Measurements from ENCODE around the gene PGS1. TPM values are rescaled to one million over a fixed set of nuclear protein-coding genes. Genes with fewer than 3 reads are reported as not detected.

Gene PGS1
- total RNA-seq, 4 donors from 2014 or later, result 41.9 to 105 (median 53.2) TPM

DNA sequence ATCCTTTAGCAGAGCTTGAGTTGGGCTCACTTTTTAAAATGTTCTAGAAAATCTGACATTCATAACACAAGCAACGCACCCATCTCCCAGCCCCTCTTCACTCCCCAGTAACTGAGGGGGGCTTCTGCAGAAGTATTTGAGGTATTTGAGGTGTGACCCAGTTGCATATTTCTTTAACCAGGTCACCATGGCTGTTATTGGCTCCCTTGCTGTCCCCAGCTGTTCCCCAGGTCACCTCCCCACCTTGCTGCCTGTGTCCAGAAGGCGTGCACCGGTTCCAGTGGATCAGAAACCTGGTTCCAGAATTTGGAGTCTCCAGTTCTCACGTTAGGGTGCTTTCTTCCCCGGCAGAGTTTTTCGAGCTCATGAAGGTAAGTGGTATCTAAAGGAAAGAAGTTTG lies 13.8 kb downstream of the PGS1 start:
- no peaks in the 10 kb centered on the region for H3K27me3 ChIP-seq
- peaks cover 0 to 40% (median 0%) of the 10 kb centered on the region in 3 donors for H3K36me3 ChIP-seq
- no peak for DNase-seq (ENCODE audit: low spot score in 2 of 2)
- WGBS, 2 donors, result 94 to 95% methylated on average over 6 of the region's 6 CpGs
- H3K27ac ChIP-seq, result no peak overlapping the region
- H3K4me1 ChIP-seq, result peaks cover 0 to 56% (median 15%) of the 10 kb centered on the region in 4 donors
- TF ChIP-seq EP300 (IDR thresholded peaks at IDR 0.05), result no peak
- TF ChIP-seq, protein P1, sequence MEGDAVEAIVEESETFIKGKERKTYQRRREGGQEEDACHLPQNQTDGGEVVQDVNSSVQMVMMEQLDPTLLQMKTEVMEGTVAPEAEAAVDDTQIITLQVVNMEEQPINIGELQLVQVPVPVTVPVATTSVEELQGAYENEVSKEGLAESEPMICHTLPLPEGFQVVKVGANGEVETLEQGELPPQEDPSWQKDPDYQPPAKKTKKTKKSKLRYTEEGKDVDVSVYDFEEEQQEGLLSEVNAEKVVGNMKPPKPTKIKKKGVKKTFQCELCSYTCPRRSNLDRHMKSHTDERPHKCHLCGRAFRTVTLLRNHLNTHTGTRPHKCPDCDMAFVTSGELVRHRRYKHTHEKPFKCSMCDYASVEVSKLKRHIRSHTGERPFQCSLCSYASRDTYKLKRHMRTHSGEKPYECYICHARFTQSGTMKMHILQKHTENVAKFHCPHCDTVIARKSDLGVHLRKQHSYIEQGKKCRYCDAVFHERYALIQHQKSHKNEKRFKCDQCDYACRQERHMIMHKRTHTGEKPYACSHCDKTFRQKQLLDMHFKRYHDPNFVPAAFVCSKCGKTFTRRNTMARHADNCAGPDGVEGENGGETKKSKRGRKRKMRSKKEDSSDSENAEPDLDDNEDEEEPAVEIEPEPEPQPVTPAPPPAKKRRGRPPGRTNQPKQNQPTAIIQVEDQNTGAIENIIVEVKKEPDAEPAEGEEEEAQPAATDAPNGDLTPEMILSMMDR (IDR thresholded peaks at IDR 0.05), result no peak
- TF ChIP-seq POLR2A (IDR thresholded peaks at IDR 0.05), result no peak
- H3K4me3 ChIP-seq, result no peak overlapping the region
- H3K9me3 ChIP-seq, result no peaks in the 10 kb centered on the region

DNA sequence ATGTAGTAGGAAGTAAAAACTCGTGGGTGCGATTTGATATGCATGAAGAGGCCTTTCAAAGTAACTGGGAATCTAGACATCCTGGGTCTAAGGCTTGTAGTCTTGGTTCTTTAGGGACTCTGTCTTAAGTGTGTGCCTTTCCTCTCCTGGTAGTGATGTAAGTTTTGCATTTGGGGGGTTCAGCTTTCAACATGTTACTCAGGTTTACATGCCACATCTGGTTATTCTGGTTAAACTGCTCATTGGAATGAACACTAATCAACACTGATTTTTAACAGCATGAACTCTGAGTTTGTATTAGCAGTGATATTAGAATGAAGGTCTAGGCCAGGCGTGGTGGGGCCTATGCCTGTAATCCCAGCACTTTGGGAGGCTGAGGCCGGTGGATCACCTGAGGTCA lies 15.1 kb downstream of the PGS1 start:
- peaks cover 0 to 53% (median 2%) of the 10 kb centered on the region in 3 donors for H3K36me3 ChIP-seq
- TF ChIP-seq, protein P1 (IDR thresholded peaks at IDR 0.05), result no peak
- TF ChIP-seq POLR2A (IDR thresholded peaks at IDR 0.05) (no peak), EP300 (IDR thresholded peaks at IDR 0.05) (no peak)
- H3K9me3 ChIP-seq, result no peaks in the 10 kb centered on the region
- no peaks in the 10 kb centered on the region for H3K27me3 ChIP-seq
- no peak for DNase-seq (ENCODE audit: low spot score in 2 of 2)
- 92 to 93% methylated on average over 4 of the region's 4 CpGs for WGBS, 2 donors
- peaks cover 0 to 55% (median 7%) of the 10 kb centered on the region in 4 donors for H3K4me1 ChIP-seq
- no peak overlapping the region for H3K4me3 ChIP-seq
- H3K27ac ChIP-seq, result no peak overlapping the region

DNA sequence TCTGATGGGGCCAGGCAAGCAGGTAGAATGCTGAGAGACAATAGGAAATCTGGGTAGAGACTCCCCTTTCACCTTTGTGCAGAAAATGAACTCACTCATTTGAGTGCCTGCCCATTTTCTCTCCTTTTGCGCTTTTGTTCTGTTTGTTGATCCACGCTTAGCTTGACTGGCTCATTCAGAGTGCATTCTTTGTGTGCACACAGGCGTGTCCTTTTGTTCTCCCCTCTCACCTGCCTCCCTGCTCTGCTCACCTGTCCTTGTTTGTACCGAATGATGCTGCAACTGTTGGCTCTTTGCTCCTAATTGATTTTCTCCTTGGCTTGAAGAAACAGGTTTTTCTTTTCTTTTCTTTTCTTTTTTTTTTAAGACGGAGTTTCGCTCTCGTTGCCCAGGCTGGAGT lies 15.8 kb downstream of the PGS1 start:
- H3K4me1 ChIP-seq, result peaks cover 0 to 49% (median 7%) of the 10 kb centered on the region in 4 donors
- DNase-seq (ENCODE audit: low spot score in 2 of 2), result no peak
- no peak overlapping the region for H3K27ac ChIP-seq
- peaks cover 0 to 60% (median 8%) of the 10 kb centered on the region in 3 donors for H3K36me3 ChIP-seq
- 92 to 94% methylated on average over 7 of the region's 7 CpGs for WGBS, 2 donors
- no peak overlapping the region for H3K4me3 ChIP-seq
- H3K9me3 ChIP-seq, result no peaks in the 10 kb centered on the region
- H3K27me3 ChIP-seq, result no peaks in the 10 kb centered on the region
- TF ChIP-seq POLR2A (IDR thresholded peaks at IDR 0.05), result no peak
- no peak for TF ChIP-seq EP300 (IDR thresholded peaks at IDR 0.05)
- TF ChIP-seq, protein P1 (IDR thresholded peaks at IDR 0.05), result no peak

DNA sequence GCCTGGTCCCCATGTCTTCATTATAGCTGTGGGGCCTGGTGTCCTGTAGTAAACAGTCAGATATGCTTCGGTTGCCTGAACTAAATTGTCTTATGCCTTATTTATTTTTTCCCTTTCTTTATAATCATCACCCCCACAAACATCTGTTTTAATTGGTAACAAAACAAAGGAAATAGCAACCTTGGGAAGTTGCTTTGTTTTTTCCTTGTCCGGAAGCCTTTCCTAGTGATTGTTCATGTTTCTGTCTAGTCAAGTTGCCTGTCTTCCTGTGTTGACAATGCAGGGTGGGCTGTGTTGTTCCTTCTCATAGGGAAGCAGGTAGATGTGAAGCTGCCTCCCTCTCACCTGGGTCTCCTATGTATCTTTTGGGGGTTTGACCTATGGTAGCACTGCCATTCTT lies 16.7 kb downstream of the PGS1 start:
- H3K27ac ChIP-seq, result no peak overlapping the region
- 86 to 89% methylated on average over 2 of the region's 2 CpGs for WGBS, 2 donors
- H3K4me1 ChIP-seq, result peaks cover 0 to 39% (median 7%) of the 10 kb centered on the region in 4 donors

More for the DNA sequence above, 16.7 kb downstream of the PGS1 start:
- no peaks in the 10 kb centered on the region for H3K9me3 ChIP-seq
- peaks cover 3 to 69% (median 14%) of the 10 kb centered on the region in 3 donors for H3K36me3 ChIP-seq
- no peak overlapping the region for H3K4me3 ChIP-seq
- TF ChIP-seq, protein P1 (IDR thresholded peaks at IDR 0.05), result no peak
- TF ChIP-seq POLR2A (IDR thresholded peaks at IDR 0.05) (no peak), EP300 (IDR thresholded peaks at IDR 0.05) (no peak)
- no peaks in the 10 kb centered on the region for H3K27me3 ChIP-seq
- DNase-seq (ENCODE audit: low spot score in 2 of 2), result no peak

Data from tibial nerve (tissue), 4 donors.